Stomach (tissue), 4 donors: ENCODE measurements around the gene WNT9A.

ENCODE experiments used
- EP300 ChIP-seq: sonication (generic); formaldehyde crosslinking; IDR thresholded peaks from one replicate; pipeline ENCODE4 v1.6.1; 2017; ENCODE audit warnings: antibody characterized with exemption
- POLR2A ChIP-seq, 4 donors: fragments of 450-650 bp; IDR thresholded peaks; one replicate each; pipeline ENCODE4 v1.6.1; 2016; ENCODE audit warnings: antibody characterized with exemption in 4 of 4, control low read depth in 2 of 4, mild to moderate bottlenecking in 1 of 4, moderate library complexity in 1 of 4
- POLR2AphosphoS5 ChIP-seq, 3 donors: sonication (generic); formaldehyde crosslinking; IDR thresholded peaks; one replicate each; pipeline ENCODE4 v1.6.1; 2016; ENCODE audit warnings: antibody characterized with exemption in 3 of 3
- TF ChIP-seq, protein P1 (sequence below), 7 experiments: fragments of 450-650 bp in 4 of 7; fragments of 200-600 bp in 3 of 7; sonication (generic) in 3 of 7; IDR thresholded peaks; one replicate each; pipeline ENCODE4 v1.5.1; 2016 to 2019; ENCODE audit warnings: antibody characterized with exemption in 7 of 7, control low read depth in 2 of 7, mild to moderate bottlenecking in 1 of 7

- TF ChIP-seq EP300: no peak
- TF ChIP-seq, protein P1, sequence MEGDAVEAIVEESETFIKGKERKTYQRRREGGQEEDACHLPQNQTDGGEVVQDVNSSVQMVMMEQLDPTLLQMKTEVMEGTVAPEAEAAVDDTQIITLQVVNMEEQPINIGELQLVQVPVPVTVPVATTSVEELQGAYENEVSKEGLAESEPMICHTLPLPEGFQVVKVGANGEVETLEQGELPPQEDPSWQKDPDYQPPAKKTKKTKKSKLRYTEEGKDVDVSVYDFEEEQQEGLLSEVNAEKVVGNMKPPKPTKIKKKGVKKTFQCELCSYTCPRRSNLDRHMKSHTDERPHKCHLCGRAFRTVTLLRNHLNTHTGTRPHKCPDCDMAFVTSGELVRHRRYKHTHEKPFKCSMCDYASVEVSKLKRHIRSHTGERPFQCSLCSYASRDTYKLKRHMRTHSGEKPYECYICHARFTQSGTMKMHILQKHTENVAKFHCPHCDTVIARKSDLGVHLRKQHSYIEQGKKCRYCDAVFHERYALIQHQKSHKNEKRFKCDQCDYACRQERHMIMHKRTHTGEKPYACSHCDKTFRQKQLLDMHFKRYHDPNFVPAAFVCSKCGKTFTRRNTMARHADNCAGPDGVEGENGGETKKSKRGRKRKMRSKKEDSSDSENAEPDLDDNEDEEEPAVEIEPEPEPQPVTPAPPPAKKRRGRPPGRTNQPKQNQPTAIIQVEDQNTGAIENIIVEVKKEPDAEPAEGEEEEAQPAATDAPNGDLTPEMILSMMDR (IDR thresholded peaks at IDR 0.05): no peak
- TF ChIP-seq POLR2A (IDR thresholded peaks at IDR 0.05): no peak
- TF ChIP-seq POLR2AphosphoS5 (IDR thresholded peaks at IDR 0.05): no peak
Observed at GRCh38 chr1:227897704-227898438, 49.9 kb downstream of the WNT9A start.
